HG03066 (cell line): Measurements from ENCODE around the gene ZBTB7C.

Experiments used
- ATAC-seq: cut with Tn5 transposase; IDR thresholded peaks from one replicate; pipeline ENCODE4 v1.9.1; 2021; ENCODE audit warnings: low read depth; ENCODE audit not compliant: unreplicated experiment

Gene ZBTB7C

DNA sequence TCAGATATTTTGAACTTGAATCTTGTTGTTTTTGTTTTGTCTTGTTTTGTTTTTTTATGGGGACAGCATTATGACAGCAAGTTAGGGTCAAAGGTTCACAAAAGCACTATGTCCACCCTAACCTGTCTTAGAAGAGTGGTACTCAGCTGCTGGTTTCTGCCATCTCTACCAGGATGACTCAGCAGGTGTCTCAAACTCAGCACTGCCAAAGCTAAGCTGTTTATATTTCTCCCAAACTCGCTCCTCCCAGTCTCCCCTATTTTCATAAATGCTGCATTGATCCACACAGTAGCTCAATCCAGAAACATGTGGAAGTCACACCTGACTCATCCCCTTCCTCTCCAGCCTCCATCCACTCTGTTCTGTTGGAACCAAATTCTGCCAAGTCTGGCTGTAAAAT lies 134.9 kb downstream of the ZBTB7C start:
- ATAC-seq: no peak

GRCh38 chr18:48270929-48271328 lies 138.3 kb downstream of the ZBTB7C start:
- no peak for ATAC-seq

DNA sequence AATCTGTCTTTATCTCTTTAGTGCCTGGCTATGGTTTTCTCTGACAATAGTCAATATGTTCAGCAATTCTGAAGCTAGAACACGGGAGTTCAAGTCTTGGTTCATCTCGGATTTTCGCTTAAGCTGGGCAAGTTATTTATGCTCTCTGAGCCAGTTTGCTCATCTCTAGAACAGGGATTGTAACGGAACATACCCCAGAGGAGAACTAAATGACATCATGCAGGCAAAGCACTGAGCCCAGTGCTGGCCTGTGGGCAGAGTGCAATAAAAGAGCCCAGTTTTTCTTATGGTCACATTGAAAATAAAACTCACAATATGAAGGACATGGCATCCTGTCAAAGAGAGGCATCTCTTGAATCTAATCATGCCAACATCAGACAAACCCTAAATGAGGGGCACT lies 143.9 kb downstream of the ZBTB7C start:
- ATAC-seq: no peak

DNA sequence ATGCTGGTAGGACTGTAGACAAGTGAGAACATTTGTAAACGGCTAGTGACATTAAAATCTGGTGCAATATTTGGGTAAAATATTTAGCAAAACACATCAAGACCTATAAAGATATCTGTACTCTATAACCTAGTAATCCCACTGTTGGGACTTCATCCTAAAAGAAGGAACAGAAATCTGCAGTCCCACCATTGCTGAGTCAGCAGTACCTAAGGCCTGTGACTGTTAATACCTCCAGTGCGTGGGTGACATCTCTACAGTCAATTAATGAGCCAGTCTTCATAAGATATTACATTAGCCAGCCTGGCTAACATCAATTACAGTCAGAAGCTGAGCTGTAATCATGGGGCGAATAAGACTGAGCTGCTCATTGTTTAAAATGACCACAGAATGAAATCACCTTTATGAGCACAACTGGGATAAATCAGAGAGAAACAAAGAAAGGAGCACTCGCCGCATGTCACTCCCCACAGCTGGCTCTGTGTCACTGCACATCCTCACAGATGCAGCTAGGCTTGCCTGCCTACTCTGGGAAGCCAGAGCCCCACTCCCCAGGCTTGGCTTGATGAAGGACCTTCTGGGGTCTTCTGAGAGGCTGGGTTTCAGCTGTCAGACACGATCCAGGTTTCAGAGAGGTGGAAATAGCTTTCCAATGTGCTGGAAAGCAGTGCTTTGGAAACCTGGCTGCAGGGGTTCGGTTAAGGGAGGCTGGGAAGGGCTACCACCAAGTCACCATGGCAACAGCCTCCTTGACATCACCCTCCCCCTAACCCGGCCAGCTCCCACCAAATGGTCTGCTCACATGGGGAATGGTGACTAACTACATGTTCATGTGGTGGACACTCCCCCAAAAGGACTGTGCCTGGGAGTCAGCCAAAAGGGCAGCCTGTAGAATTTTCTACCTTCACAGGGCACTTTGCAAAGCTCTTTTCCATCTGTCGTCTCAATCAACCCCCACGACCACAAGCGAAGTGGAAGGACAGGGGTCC lies 145.0 kb downstream of the ZBTB7C start:
- ATAC-seq: no peak

DNA sequence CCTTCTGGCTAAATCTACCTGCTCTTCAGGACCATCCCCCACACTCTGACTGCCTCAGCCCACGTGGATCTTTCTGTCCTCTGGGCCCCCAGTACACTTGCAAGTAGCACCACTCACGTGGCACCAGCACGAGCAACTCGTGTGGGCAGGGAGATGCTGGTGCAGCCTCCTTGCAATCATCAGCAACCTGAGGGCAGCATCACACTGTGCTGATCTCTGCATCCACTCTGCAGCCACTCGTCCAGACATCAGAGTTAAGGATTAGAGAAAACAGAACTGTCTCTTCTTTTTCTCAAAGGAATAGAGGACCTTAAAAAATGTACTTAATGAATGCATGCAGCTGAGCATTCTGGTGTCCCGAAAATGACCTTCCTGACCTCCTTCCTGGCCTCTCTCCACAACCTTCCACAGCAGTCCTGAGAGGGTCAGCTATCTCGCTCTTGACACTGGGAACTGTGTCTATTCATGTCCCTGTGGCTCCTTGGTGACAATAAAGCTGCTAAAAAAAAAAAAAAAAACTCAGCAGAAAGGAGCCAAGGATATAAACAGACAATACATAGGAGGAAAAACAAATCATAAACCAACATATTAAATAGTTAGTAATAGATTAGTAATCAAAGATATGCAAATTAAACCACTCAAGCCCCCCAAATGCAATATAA lies 145.9 kb downstream of the ZBTB7C start:
- no peak for ATAC-seq

- no peak for ATAC-seq
Observed at GRCh38 chr18:48260237-48260636, 148.9 kb downstream of the ZBTB7C start.

GRCh38 chr18:48256848-48257247 lies 152.3 kb downstream of the ZBTB7C start:
- no peak for ATAC-seq

DNA sequence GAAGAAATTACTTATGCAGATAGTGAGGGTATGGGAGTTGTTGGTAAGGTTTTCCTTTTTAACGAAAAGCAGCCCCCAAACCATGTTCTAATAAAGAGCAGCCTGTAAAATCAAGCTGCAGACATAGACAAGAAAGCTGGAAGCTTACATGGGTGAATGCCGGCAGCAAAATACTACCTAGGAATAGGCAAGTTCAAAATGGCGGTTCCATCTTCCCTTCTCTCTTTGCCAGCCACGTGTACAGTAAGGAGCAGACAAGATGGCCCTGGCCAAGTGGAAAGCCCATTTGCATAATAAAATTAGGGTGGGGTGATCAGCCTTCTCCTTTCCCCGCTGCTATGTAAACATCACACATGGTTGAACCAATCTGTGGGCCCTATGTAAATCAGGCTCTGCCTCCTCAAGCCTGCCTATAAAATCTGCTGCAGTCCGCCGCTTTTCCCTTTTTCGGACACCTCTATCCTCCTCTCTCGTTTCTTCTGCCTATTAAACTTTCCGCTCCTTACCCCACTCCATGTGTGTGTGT lies 155.0 kb downstream of the ZBTB7C start:
- no peak for ATAC-seq

DNA sequence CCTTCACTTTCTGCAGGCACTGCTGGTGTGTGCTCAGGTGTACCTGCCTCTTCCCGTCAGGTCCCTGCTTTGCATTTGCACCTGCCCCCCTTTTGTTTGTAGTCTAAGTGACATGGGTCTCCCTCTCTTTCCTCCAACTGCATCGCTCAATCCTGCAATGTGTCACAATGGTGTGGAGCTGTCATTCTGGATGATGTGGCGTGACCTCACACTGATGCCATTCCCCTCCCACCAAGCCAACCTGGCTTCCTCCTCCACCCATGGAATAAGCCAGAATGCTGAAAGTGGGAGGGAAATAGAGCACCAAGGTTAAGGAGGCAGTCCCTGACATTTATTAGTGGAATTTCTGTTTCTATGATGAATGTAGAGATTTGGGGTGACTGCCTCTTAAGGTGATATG lies 156.7 kb downstream of the ZBTB7C start:
- no peak for ATAC-seq

DNA sequence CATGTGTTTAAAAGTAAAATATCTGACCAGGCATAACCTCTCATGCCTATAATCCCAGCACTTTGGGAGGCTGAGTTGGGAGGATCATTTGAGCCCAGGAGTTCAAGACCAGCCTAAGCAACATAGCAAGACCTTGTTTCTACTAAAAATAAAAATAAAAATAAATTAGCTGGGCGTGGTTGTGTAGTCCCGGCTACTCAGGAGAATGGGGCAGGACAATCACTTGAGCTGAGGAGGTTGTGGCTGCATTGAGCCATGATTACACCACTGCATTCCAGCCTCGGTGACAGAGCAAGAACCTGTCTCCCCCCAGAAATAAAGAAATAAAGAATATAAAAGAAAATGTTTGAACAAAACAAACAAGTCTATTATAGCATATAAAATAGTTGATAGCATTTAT lies 158.3 kb downstream of the ZBTB7C start:
- ATAC-seq: no peak

GRCh38 chr18:48250362-48250907 lies 158.7 kb downstream of the ZBTB7C start:
- no peak for ATAC-seq

GRCh38 chr18:48249854-48250253 lies 159.3 kb downstream of the ZBTB7C start:
- no peak for ATAC-seq

GRCh38 chr18:48244530-48244929 lies 164.7 kb downstream of the ZBTB7C start:
- ATAC-seq: no peak

- no peak for ATAC-seq
Observed at GRCh38 chr18:48238636-48239035, 170.5 kb downstream of the ZBTB7C start.

DNA sequence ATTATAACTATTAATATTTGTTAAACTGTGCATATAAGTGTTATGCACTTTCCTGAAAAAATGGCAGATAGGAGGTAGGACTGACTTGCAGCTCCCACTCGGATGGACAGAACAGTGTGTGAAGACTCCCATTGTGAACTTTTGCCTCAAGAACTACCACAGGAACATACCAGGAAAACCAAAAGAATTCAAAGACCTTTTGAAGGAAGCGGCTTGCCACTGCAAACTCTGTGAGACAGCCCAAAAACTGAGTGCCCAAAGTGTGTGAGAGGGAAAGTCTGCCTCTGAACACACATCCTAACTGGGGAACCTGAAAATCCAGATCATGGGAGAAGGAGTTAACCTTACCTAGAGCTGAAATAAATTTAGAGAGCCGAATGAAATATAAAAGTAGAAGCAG lies 171.0 kb downstream of the ZBTB7C start:
- no peak for ATAC-seq

GRCh38 chr18:48236822-48237221 lies 172.4 kb downstream of the ZBTB7C start:
- no peak for ATAC-seq

DNA sequence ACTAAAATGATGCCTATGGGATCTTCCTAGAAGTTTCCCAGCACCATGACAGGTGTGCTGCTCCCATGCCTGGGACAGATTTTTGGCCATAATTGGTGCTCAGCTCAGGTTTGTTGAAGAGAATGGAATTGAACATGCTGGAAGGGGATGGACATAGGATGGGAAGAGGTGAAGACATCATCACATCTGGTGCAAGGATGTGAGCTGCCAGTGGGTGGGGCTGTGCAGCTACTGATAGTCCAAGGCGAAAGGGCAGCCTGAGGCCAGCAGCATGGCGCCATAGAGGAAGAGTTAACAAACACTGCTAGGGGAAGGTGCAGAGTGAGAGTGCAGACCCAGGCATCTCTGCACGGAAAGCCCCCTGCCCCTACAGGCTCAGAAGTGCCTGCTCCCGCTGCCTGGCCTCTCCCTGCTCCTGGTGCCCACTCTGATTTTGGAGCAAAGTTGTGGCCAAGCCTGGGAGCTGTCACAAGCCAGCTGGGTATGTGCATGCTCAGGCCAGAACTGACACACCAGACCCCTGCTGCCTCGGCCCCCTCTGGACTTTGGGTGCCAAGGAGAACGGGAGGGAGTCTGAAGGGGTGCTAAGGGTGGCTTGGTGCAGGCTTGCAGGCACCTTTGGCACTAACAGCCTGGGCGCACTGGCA lies 178.6 kb downstream of the ZBTB7C start:
- ATAC-seq: no peak

GRCh38 chr18:48229552-48229981 lies 179.6 kb downstream of the ZBTB7C start:
- ATAC-seq: no peak

GRCh38 chr18:48228841-48229240 lies 180.3 kb downstream of the ZBTB7C start:
- ATAC-seq: no peak

DNA sequence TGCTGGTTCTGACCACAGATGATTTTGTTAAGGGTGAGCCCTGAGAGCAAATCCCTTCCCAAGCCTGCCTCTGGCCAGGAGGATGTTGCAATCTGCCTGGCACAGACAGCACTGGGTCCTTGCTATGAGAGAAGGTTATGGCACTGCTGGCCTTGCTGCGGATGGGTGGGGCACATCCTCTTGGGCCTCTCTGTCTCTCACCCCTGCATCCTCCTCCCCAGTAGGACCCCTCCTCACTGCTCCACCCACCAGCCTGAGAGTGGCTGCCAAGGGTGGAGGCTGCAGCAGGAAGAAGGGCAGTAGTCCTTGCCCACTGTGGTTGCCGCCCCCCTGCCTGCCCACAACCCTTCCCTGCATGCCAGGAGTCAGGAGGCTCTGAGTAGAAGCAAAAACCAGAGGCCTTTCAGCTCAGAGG lies 180.9 kb downstream of the ZBTB7C start:
- ATAC-seq: no peak

DNA sequence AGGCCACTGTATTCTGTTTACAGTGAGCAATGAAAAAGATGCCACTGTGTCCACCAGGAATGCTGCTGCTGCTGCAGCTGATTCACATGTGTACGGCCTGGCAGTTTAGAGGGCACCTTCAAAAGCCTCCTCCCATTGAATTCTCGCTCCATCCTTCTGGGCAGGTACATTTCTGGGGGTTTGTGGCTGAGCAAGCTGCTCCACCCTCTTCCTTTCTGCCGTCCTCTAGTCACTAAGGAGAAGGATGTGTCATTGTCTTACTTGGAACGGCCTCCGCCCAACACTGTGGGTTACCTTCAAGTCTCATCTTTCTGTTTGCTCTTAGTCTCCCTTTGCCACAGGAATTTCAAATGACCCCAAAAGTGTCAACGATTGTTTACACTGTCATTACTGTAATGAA lies 182.0 kb downstream of the ZBTB7C start:
- ATAC-seq: no peak
